IPS-20b (cell line): ENCODE data around the gene EXTL1.
A peak's percentile ranks its signal among the peaks of the same experiment; 100 is the strongest.

Experiments
- H3K27ac ChIP-seq: one replicate; pipeline ENCODE4 v1.5.1; 2013; ENCODE audit warnings: low read length
- H3K27me3 ChIP-seq: 2 replicates; pipeline ENCODE4 v1.6.1; 2013; ENCODE audit warnings: mild to moderate bottlenecking, low read length, inconsistent platforms; ENCODE audit not compliant: insufficient read depth
- H3K36me3 ChIP-seq: 2 replicates; pipeline ENCODE4 v1.6.1; 2013; ENCODE audit warnings: low read depth, mild to moderate bottlenecking, inconsistent platforms, low read length, moderate library complexity; ENCODE audit not compliant: insufficient read depth
- H3K4me1 ChIP-seq: 2 replicates; pipeline ENCODE4 v1.6.1; 2013; ENCODE audit warnings: mild to moderate bottlenecking, control low read depth, inconsistent platforms, low read length, moderate library complexity; ENCODE audit not compliant: insufficient read depth
- H3K4me3 ChIP-seq: 2 replicates; pipeline ENCODE4 v1.5.1; 2013; ENCODE audit warnings: mild to moderate bottlenecking, low read length, inconsistent platforms
- H3K9ac ChIP-seq: 2 replicates; pipeline ENCODE4 v1.6.1; 2013; ENCODE audit warnings: low read depth, mild to moderate bottlenecking, inconsistent platforms, low read length, moderate library complexity
- H3K9me3 ChIP-seq: 2 replicates; pipeline ENCODE4 v1.6.1; 2013; ENCODE audit warnings: mild to moderate bottlenecking, low read depth, low read length, inconsistent platforms; ENCODE audit not compliant: insufficient read depth

Gene EXTL1

GRCh38 chr1:26016953-26017545 lies 4.5 kb upstream of the EXTL1 start:
- H3K9me3 ChIP-seq, result no peaks in the 10 kb centered on the region
- H3K4me1 ChIP-seq, result no peaks in the 10 kb centered on the region
- no peak overlapping the region for H3K4me3 ChIP-seq
- H3K9ac ChIP-seq, result 0 out of 2 replicates have a peak overlapping the region, but pooled peaks have one; percentile 21
- H3K27me3 ChIP-seq, result no peaks in the 10 kb centered on the region
- no peaks in the 10 kb centered on the region for H3K36me3 ChIP-seq
- H3K27ac ChIP-seq, result no peak overlapping the region

- Histone ChIP-seq H3K4me1 (no peaks in the 10 kb centered on the region), H3K36me3 (no peaks in the 10 kb centered on the region), H3K27ac (no peak overlapping the region), H3K4me3 (no peak overlapping the region), H3K27me3 (no peaks in the 10 kb centered on the region), H3K9ac (no peak overlapping the region), H3K9me3 (no peaks in the 10 kb centered on the region)
Measured at GRCh38 chr1:26017606-26018005, 4.0 kb upstream of the EXTL1 start.

- H3K27me3 ChIP-seq, result no peaks in the 10 kb centered on the region
- no peaks in the 10 kb centered on the region for H3K9me3 ChIP-seq
- no peak overlapping the region for H3K4me3 ChIP-seq
- no peaks in the 10 kb centered on the region for H3K36me3 ChIP-seq
- H3K9ac ChIP-seq, result no peak overlapping the region
- no peak overlapping the region for H3K27ac ChIP-seq
- H3K4me1 ChIP-seq, result no peaks in the 10 kb centered on the region
Measured at GRCh38 chr1:26019641-26020315, 1.8 kb upstream of the EXTL1 start.

GRCh38 chr1:26020330-26020768 lies 1.2 kb upstream of the EXTL1 start:
- Histone ChIP-seq H3K27me3 (no peaks in the 10 kb centered on the region), H3K4me3 (no peak overlapping the region), H3K9me3 (no peaks in the 10 kb centered on the region), H3K9ac (no peak overlapping the region), H3K27ac (no peak overlapping the region), H3K36me3 (no peaks in the 10 kb centered on the region), H3K4me1 (no peaks in the 10 kb centered on the region)

- Histone ChIP-seq H3K27ac (no peak overlapping the region), H3K9ac (no peak overlapping the region), H3K9me3 (no peaks in the 10 kb centered on the region), H3K27me3 (no peaks in the 10 kb centered on the region), H3K4me3 (peak overlapping the region; percentile 66; the same call in 1 of the 2 replicates), H3K36me3 (no peaks in the 10 kb centered on the region), H3K4me1 (no peaks in the 10 kb centered on the region)
Measured at GRCh38 chr1:26020941-26021646, 481 bp upstream of the EXTL1 start.

GRCh38 chr1:26022404-26022779 lies 817 bp downstream of the EXTL1 start:
- no peak overlapping the region for H3K27ac ChIP-seq

GRCh38 chr1:26023009-26023408 lies 1.4 kb downstream of the EXTL1 start:
- no peak overlapping the region for H3K4me3 ChIP-seq
- H3K27me3 ChIP-seq, result no peaks in the 10 kb centered on the region
- no peak overlapping the region for H3K27ac ChIP-seq
- no peak overlapping the region for H3K9ac ChIP-seq
- no peaks in the 10 kb centered on the region for H3K4me1 ChIP-seq
- H3K9me3 ChIP-seq, result no peaks in the 10 kb centered on the region
- H3K36me3 ChIP-seq, result no peaks in the 10 kb centered on the region

More at GRCh38 chr1:26022404-26022779, 817 bp downstream of the EXTL1 start:
- no peaks in the 10 kb centered on the region for H3K27me3 ChIP-seq
- no peaks in the 10 kb centered on the region for H3K9me3 ChIP-seq
- no peak overlapping the region for H3K9ac ChIP-seq
- H3K4me1 ChIP-seq, result no peaks in the 10 kb centered on the region
- no peaks in the 10 kb centered on the region for H3K36me3 ChIP-seq
- no peak overlapping the region; the same call in 1 of the 2 replicates for H3K4me3 ChIP-seq

GRCh38 chr1:26023826-26024225 lies 2.3 kb downstream of the EXTL1 start:
- no peaks in the 10 kb centered on the region for H3K4me1 ChIP-seq
- no peaks in the 10 kb centered on the region for H3K27me3 ChIP-seq
- H3K27ac ChIP-seq, result no peak overlapping the region
- no peak overlapping the region for H3K4me3 ChIP-seq
- no peaks in the 10 kb centered on the region for H3K9me3 ChIP-seq
- no peak overlapping the region for H3K9ac ChIP-seq
- no peaks in the 10 kb centered on the region for H3K36me3 ChIP-seq

GRCh38 chr1:26025060-26025459 lies 3.5 kb downstream of the EXTL1 start:
- H3K9me3 ChIP-seq, result no peaks in the 10 kb centered on the region
- no peak overlapping the region for H3K27ac ChIP-seq
- H3K27me3 ChIP-seq, result no peaks in the 10 kb centered on the region
- H3K4me3 ChIP-seq, result no peak overlapping the region
- H3K9ac ChIP-seq, result no peak overlapping the region
- no peaks in the 10 kb centered on the region for H3K4me1 ChIP-seq
- H3K36me3 ChIP-seq, result no peaks in the 10 kb centered on the region

- no peaks in the 10 kb centered on the region for H3K4me1 ChIP-seq
- H3K27me3 ChIP-seq, result no peaks in the 10 kb centered on the region
- no peak overlapping the region for H3K27ac ChIP-seq
- no peak overlapping the region for H3K4me3 ChIP-seq
- no peaks in the 10 kb centered on the region for H3K9me3 ChIP-seq
- no peak overlapping the region for H3K9ac ChIP-seq
- H3K36me3 ChIP-seq, result no peaks in the 10 kb centered on the region
Measured at GRCh38 chr1:26025517-26025916, 3.9 kb downstream of the EXTL1 start.

GRCh38 chr1:26027716-26028489 lies 6.3 kb downstream of the EXTL1 start:
- Histone ChIP-seq H3K4me1 (no peaks in the 10 kb centered on the region), H3K9me3 (no peaks in the 10 kb centered on the region), H3K9ac (no peak overlapping the region), H3K36me3 (no peaks in the 10 kb centered on the region), H3K27me3 (peaks cover 16% of the 10 kb centered on the region), H3K4me3 (no peak overlapping the region), H3K27ac (no peak overlapping the region)
